Measurements from ENCODE around the gene SFXN5.

SFXN5 gene

DNA sequence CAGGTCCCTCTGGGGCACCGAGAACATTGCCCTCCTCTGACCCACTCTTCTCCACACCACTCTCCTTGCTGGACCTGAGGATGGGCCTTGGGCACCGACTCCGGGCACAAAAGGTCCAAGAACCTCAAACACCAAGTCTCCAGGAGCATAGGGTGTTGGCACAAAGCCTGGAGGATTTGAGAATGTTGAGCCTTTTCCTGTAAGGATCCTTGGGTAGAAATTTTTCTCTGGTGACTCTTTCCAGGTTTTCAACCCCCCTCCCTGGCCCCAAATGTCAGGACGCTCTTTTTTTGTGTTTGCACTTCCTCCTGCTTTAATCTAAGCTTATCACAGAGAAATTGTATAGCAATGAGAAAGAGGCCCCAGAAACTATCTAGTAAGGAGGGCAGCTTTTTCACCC, 175.1 kb downstream of the SFXN5 start:
- TF ChIP-seq, protein P1, sequence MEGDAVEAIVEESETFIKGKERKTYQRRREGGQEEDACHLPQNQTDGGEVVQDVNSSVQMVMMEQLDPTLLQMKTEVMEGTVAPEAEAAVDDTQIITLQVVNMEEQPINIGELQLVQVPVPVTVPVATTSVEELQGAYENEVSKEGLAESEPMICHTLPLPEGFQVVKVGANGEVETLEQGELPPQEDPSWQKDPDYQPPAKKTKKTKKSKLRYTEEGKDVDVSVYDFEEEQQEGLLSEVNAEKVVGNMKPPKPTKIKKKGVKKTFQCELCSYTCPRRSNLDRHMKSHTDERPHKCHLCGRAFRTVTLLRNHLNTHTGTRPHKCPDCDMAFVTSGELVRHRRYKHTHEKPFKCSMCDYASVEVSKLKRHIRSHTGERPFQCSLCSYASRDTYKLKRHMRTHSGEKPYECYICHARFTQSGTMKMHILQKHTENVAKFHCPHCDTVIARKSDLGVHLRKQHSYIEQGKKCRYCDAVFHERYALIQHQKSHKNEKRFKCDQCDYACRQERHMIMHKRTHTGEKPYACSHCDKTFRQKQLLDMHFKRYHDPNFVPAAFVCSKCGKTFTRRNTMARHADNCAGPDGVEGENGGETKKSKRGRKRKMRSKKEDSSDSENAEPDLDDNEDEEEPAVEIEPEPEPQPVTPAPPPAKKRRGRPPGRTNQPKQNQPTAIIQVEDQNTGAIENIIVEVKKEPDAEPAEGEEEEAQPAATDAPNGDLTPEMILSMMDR (IDR thresholded peaks at IDR 0.05; ENCODE audit: control extremely low read depth, extremely low read depth, low read depth, missing control alignments), result no peak
- DNase-seq (ENCODE audit: extremely low spot score), result no peak
- CTCF ChIA-PET, result interaction anchor here (1.5 to 9.0 kb wide), 6 partner anchors 9 to 280 kb away, joined by 5 to 150 read pairs (median 12); partner anchors contain the start of gene SPR
- POLR2A ChIA-PET, result interaction anchor here (0.6 kb wide), 1 partner anchor 18 kb away, joined by 3 read pairs; no protein-coding TSS in a partner anchor

DNA sequence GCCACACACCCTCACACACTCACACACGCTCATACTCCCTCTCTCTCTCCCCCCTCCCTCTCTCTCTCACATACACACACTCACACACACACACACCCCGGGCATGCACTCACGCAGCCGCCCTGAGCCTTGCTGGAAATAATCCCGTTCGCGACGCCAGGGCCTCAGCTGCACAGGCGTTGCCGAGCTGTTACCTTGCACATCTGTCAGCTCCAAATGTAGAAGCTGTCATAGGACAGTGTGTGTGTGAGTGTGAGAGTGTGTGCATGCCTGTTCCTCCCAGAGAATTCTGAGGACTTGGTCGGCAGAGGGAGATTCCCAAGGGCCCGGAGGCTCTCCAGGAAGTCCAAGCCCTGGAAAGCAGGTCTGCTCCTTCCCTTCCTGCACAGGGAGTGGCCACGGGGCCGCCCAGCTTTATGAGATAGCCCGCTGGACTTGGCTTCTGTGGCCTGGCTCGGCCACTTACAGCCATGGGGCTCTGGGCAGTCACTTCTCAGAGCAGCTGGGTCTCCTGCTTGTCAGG, 175.7 kb downstream of the SFXN5 start:
- ChIA-PET POLR2A (interaction anchor here (0.6 kb wide), 1 partner anchor 19 kb away, joined by 3 read pairs; no protein-coding TSS in a partner anchor), CTCF (interaction anchor here (1.2 to 9.0 kb wide), 11 partner anchors 7 to 281 kb away, joined by 3 to 150 read pairs (median 18); partner anchors contain the start of gene SPR)
- TF ChIP-seq, protein P1 (IDR thresholded peaks at IDR 0.05; ENCODE audit: control extremely low read depth, extremely low read depth, low read depth, missing control alignments), result no peak
- DNase-seq (ENCODE audit: extremely low spot score), result no peak

DNA sequence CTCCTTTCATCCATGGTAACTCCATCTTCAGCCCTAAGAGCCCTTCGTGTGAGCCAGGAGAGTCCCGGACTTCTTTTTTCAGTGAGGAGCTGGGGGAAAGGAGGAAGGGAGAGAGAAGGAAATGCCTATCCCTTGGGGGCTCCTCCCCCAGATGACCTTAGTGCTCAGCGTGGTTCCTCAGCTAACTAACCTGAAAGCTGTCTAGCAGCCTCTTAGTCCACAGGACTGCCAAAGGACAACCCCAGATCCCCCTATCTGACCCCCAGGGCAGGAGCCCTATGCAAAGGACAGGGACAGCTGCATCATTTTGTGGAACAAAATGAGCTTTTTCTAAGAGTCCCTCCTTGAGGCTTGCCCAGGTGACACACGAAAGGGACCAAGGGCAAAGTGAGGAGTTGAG, 176.4 kb downstream of the SFXN5 start:
- POLR2A ChIA-PET, result no interaction called here
- TF ChIP-seq, protein P1 (IDR thresholded peaks at IDR 0.05; ENCODE audit: control extremely low read depth, extremely low read depth, low read depth, missing control alignments), result no peak
- no peak for DNase-seq (ENCODE audit: extremely low spot score)
- CTCF ChIA-PET, result interaction anchor here (1.0 to 9.0 kb wide), 12 partner anchors 7 to 317 kb away, joined by 3 to 150 read pairs (median 12); partner anchors contain the start of gene SPR

DNA sequence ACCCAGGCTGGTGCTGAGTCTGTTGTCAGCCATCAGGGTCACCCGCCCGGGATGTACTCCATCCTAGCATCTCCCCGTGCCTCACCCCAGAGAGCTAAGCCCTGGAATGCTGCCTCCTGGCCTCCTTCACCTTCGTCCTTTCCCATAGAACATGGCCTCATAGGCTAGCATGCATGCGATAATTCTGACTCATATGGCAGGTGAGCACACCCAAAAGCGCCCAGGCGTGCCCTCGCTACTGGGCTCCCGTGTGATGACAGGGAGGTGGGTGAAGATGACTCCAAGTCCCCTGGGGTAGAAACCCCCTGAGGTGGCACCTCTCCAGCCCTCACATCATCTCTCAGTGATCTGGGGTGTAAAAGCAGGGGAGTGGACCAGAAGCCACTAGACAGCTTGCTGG, 177.0 kb downstream of the SFXN5 start:
- ChIA-PET POLR2A (no interaction called here), CTCF (interaction anchor here (0.9 to 9.0 kb wide), 21 partner anchors 8 to 318 kb away, joined by 3 to 150 read pairs (median 8); no protein-coding TSS in a partner anchor)
- TF ChIP-seq, protein P1 (IDR thresholded peaks at IDR 0.05; ENCODE audit: control extremely low read depth, extremely low read depth, low read depth, missing control alignments), result no peak
- DNase-seq (ENCODE audit: extremely low spot score), result no peak

DNA sequence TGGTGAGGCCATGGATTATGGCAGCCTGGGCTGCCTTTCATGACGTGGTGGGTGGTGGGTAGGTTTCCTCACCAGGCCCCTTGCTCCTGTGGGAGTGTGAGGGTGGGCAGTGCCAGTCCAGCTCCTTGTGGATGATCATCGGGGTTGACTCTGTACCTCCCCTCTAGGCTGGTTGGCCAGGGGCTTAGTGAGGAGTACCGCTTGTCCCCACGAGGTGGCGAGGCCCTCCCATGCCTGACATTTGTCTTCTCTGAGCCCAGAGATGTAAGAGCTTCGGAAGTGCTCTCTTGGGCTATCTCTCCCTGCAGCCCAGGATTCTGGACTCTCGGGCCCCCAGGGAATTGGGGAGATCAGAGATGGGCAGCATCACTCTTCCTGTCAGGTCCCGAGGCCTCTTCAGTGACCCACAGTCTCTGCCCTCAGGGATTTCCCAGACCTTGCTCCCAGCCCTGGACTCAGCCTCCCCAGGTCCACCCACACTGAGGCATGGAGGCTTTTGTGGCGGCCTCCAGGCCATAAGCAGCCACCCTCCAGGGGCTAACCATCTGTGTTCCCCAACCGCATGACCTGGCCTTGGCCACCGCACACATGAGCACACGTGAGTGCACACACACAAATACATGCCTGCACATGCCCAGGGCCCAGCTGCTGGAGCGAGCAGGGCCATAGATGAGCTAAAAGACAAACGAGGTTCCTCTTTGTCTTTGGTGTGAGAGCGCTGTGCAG, 177.8 kb downstream of the SFXN5 start:
- TF ChIP-seq, protein P1 (IDR thresholded peaks at IDR 0.05; ENCODE audit: control extremely low read depth, extremely low read depth, low read depth, missing control alignments), result peak; percentile 67
- ChIA-PET POLR2A (no interaction called here), CTCF (interaction anchor here (0.6 to 9.0 kb wide), 44 partner anchors 9 to 333 kb away, joined by 3 to 150 read pairs (median 6); partner anchors contain the start of genes EMX1, SFXN5 and SMYD5)
- peak; percentile 76 for DNase-seq (ENCODE audit: extremely low spot score)

DNA sequence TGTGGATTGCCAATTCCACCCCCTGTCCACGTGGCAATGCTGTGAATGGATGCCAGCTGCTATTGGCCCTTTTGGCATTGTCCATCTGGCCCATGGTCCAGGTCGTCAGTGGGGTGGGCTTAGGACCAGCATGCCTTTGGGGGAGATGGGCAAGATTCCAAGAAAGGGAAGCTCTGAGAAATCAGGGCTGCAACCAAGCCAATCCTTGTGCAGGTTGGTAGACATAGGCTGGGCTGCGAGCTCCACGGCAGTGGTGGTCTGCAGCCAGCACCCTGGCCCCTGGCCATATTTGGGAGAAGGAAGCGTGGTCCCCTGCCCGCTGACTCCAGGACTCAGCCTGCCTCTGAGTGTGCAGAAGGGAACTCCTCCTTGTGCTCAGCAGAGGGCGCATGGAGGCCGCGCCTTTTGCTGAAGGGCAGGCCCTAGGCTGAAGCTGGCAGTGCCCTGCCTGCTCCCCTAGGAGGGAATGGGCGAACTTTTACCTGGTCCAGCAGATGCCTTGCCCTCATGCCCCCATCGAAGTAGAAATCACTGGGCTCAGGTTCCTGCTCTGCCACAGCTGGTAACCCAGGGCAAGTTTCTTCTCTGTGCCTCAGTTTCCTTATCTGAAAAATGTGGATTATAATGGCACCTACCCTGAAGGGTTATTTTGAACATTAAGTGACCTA, 178.9 kb downstream of the SFXN5 start:
- TF ChIP-seq, protein P1 (IDR thresholded peaks at IDR 0.05; ENCODE audit: control extremely low read depth, extremely low read depth, low read depth, missing control alignments), result peak; percentile 95
- CTCF ChIA-PET, result interaction anchor here (0.7 to 9.0 kb wide), 46 partner anchors 9 to 334 kb away, joined by 3 to 150 read pairs (median 6); partner anchors contain the start of genes EMX1, SFXN5 and SMYD5
- POLR2A ChIA-PET, result no interaction called here
- peak; percentile 77 for DNase-seq (ENCODE audit: extremely low spot score)
